M059J (cell line): ENCODE results near the gene TPO. TPM values are rescaled to one million over a fixed set of nuclear protein-coding genes. Genes with fewer than 3 reads are reported as not detected.
"Not testable (repeated sequence)": the region's sequence is repeated elsewhere in the genome, so short reads cannot be mapped to it uniquely, and the experiment has no call there.

Experiments used
- DNase-seq: peaks from one replicate; pipeline ENCODE4 v3.0.0-alpha.2; 2012; ENCODE audit warnings: low read depth
- total RNA-seq: library from RNA; depleted of rRNA; stranded (reverse); fragments of >200 nt; shearing (Covaris generic); gene quantifications from 2 replicates; pipeline ENCODE4 v1.2.3, GENCODE V29; 2014

The TPO gene
- total RNA-seq, 1 experiment from 2014 or later, result not detected

GRCh38 chr2:1501991-1502390 is 88.7 kb downstream of the TPO start:
- DNase-seq, result no peak

GRCh38 chr2:1502891-1503304 is 89.6 kb downstream of the TPO start:
- DNase-seq, result no peak

DNA sequence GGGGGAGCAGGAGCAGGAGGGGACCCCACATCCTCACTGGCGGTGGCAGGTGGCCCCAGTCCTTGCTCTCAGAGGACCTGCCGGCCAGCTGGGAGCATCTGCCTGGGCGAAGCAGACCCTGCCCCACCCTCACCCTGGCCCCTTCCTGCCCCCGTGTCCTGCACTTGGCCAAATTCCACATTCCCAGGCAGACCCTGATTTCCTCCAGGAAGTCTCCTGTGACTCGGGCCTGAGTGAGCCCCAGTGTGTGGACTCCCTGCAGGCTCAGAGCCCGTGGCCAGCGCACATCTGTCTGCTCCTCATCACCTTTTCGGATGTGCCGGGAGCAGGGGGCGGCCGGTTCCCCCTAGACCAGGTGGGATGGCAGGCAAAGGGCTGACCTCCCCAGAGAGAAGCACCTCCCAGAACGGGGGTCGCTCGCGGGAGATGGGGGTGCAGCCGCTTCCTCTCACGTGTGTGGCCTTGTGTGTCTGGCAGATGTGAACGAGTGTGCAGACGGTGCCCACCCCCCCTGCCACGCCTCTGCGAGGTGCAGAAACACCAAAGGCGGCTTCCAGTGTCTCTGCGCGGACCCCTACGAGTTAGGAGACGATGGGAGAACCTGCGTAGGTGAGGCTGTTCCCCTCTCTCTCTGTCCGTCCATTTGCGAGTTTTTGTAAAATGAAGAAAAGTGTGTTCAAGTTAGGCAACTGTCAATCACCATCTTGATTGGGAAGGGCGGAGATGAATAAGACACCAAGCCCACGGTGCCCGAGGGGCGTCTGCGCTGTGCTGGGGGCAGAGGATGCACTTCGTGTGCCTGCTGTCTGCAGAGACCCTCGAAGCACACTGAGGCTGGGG is 90.4 kb downstream of the TPO start:
- DNase-seq, result no peak

DNA sequence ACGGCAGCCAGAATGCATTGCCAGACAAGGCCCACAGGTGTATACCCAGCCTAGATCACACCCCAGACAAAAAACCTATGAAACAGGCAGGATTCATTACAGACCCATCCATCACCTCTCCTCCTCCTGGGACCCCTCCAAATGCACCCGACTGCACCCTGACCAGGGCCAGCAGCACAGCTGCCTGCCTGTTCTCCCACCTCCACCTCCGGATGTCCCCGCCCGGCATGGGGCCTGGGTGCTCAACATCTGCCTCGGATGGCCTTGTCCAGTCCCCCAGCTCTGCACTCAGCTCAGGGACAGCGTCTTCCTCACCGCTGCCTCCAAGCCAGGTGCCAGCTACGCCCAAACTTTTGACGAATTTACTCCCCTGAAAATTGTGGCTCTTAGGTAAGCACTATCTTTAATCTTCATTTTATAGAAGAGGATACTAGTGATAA is 91.1 kb downstream of the TPO start:
- no peak for DNase-seq

GRCh38 chr2:1505031-1505441 is 91.8 kb downstream of the TPO start:
- DNase-seq, result no peak

GRCh38 chr2:1509271-1510065 is 96.2 kb downstream of the TPO start:
- no peak for DNase-seq

GRCh38 chr2:1510176-1510575 is 96.9 kb downstream of the TPO start:
- no peak for DNase-seq

DNA sequence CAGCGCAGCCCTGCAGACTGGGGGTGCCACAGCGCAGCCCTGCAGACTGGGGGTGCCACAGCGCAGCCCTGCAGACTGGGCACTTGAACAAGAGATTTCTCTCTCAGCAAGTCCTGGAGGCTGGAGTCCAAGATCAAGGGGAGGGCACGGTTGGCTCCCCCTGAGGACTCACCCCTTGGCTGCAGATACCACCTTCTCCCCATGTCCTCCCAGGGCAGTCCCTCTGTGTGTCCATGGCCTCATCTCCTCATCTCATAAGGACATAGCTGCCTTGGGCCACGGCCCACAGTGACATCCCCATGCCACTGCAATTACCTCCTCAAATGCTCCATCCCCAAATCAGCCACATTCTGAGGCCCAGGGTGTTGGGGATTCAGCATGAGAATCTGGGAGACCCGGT is 98.2 kb downstream of the TPO start:
- DNase-seq, result no peak

DNA sequence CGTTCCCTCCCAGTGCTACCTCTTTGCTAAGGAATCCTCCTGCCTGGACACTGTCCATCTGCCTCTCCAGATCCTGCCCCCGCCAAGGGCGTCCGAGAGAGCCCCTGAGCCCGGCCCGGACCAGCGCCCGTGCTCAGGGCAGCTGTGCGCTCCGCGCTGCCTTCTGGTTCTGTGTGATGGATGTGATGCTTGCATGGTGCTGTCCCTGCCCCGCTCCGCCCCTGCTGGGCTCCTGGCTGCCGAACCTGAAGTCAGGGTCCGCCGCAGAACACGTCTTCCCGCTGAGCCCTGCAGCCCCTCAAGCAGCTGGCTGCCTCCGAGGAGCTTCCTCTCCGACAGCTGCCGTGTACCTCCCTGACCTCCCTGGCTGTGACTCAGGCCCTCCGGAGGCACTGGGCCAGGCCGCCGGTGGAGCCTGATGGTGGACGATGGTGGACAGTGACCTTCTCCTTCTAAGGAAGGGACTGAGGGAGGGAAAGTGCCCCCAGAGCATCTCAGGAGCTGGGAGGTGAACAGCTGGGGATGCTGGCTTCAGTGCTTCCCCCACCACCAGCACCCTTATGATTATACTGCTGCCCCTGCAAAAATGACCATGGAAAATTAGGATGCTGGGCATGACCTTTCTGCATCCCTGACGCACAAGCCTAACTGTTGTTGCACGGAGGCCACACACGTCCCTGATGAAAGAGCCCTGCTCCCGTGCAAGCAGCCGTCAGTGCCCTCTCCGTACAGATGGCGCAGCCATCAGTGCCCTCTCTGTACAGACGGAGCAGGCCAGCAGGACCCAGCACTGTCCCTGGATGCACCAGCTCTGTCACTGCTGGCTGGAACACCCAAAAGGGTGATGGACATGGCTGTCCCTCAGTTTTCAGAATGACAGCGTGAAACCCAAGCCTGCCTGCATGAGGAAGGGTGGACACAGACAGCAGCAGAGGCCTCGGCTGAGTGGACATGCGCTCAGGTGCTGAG is 99.3 kb downstream of the TPO start:
- DNase-seq, result no peak

DNA sequence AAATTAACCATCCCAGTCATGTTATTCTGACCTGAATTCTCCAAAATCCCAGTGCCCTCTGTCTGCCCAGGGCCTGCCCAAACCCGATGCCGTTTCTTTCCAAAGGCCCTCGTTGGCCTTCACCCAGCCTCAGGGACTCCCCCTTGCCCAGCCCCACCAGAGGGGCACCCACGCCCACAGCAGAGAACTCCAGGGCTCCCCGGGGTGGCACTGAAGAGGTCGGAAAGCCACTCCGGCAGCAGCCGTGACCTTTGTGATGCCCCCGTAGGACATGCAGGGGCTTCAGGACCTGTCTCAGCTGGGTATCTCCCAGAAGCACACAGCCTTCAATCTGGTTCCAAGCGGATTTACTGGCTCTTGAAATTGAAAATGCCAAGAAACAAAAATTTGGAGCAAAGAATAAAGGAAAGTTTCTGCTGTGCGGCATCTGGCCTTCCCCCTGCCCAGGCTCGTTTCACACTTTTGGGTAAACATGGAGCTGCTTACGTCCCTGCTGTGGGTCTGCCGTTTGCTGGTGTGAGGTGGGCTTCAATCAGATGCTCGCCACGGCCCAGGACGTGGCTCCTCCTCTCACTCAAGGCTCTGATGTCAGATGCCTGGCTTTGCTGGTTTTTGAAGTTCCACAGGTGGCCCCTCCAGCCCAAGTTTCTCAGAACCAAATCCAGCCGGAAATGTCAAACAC is 101.3 kb downstream of the TPO start:
- no peak for DNase-seq

DNA sequence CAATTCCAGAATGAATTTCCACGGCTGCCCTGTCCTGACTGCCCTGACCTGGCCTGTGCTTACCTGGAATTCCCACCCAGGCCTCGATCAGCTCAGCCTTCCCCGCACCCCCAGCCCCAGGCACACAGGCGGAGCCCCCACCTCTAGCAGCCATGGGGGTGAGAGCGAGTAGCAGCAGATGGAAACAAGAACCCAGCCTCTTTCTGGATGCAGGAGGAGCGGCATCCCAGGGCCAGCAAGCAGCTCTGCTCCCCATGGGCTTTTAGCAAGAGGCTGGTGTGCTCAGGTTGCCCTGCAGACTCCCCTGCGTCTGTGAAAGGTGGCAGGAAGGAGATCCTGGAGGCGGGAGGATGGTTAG is 101.8 kb downstream of the TPO start:
- DNase-seq, result no peak

GRCh38 chr2:1515986-1516797 is 102.9 kb downstream of the TPO start:
- no peak for DNase-seq

GRCh38 chr2:1516798-1517060 is 103.5 kb downstream of the TPO start:
- no peak for DNase-seq

- DNase-seq, result not testable (repeated sequence)
These were observed 104.0 kb downstream of the TPO start for GRCh38 chr2:1517291-1517690.

DNA sequence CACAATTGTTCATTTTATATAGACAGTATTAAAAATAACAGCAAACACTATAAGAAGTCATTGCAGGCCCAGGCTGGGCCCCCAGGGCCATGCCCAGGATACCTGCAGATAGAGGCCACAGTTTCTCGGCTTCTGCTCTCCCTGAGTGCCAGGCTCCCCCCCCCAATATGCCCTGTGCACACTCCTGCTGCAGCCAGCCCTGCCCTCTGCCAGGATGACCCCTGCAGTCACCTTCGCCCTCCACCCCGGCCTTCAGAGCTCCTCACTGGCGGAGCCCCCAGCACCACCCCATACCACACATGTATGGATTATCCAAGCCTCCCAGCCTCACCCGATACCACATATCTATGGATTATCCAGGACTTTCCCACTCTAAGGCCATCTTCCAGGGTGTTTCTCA is 104.5 kb downstream of the TPO start:
- DNase-seq, result no peak

DNA sequence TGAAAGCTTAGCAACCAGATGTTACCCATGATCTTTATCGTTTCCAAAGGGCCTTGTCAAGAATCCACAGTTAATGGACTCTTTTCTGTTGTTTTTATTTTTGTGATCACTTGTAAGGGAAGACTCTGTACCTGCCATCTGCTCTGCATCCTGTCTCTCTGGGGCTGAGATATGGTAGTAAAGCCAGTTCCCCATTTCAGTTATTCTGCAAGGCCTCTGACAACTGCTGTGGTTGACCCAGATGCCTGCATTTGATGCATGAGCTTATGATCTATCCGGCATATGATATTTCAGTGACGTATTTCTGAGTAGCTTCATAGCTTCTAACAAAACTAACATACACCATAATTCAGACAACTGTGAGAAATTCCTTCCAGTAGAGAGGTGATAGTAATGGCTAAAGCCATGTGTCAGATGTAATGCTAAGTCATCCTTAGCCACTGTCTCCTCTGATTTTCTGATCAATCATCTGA is 105.1 kb downstream of the TPO start:
- DNase-seq, result no peak

GRCh38 chr2:1518867-1519530 is 105.7 kb downstream of the TPO start:
- peak; percentile 31 for DNase-seq

- no peak for DNase-seq
These were observed 108.1 kb downstream of the TPO start for GRCh38 chr2:1521191-1521877.
